Renal cortical epithelial cell (primary cell): ENCODE data around the gene HOXC6. TPM values are rescaled to one million over a fixed set of nuclear protein-coding genes. Genes with fewer than 3 reads are reported as not detected.
A peak's percentile ranks its signal among the peaks of the same experiment; 100 is the strongest.
"Not testable (repeated sequence)": the region's sequence is repeated elsewhere in the genome, so short reads cannot be mapped to it uniquely, and the experiment has no call there.

ENCODE experiments used
- DNase-seq: peaks from one replicate; pipeline ENCODE4 v3.0.0-alpha.2; 2011; ENCODE audit warnings: low read depth
- total RNA-seq: library from RNA; depleted of rRNA; stranded (reverse); fragments of >200 nt; gene quantifications from 2 replicates; pipeline ENCODE4 v1.2.3, GENCODE V29; 2014

The HOXC6 gene
- total RNA-seq, 1 donor from 2014 or later = 6.0 TPM

DNA sequence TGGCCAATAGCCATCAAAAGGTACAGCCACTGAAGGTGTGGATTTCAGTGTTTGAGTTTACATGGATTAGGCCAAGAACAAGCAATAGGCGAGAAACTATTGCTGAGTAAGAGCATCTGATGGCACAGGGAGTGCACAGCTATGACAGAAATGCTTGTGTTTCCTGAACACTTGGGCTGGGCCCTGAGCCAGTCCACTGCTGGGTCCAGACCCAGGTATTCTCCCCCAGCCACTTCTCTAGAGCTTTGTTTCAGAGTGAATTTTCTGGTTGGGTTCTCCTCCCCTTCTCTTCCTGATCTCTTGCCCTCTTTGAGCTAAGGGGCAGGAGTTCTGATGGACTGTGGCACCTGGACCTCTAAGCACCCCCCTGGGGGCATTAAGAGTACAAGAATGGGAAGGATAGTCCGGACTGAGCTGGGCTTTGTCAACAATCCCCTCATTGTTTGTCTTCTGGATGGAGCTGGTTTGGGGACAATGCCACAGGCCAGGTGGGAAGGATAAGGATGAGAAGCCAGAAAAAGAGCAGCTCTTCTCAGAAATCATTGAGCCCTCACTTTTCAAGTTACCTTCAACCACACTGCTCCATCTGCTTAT is 13.0 kb downstream of the HOXC6 start:
- no peak for DNase-seq

DNA sequence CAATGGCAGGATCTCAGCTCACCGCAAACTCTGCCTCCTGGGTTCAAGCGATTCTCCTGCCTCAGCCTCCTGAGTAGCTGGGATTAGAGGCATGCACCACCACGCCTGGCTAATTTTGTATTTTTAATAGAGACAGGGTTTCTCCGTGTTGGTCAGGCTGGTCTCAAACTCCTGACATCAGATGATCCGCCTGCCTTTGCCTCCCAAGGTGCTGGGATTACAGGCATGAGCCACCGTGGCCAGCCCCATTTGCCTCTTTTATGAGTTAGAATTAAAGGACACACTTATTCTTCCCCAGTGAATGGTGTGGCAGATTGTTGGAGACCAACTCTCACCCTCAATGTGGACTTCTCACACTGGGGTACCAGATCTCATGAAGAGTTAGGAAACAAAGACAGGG is 13.8 kb downstream of the HOXC6 start:
- not testable (repeated sequence) for DNase-seq

DNA sequence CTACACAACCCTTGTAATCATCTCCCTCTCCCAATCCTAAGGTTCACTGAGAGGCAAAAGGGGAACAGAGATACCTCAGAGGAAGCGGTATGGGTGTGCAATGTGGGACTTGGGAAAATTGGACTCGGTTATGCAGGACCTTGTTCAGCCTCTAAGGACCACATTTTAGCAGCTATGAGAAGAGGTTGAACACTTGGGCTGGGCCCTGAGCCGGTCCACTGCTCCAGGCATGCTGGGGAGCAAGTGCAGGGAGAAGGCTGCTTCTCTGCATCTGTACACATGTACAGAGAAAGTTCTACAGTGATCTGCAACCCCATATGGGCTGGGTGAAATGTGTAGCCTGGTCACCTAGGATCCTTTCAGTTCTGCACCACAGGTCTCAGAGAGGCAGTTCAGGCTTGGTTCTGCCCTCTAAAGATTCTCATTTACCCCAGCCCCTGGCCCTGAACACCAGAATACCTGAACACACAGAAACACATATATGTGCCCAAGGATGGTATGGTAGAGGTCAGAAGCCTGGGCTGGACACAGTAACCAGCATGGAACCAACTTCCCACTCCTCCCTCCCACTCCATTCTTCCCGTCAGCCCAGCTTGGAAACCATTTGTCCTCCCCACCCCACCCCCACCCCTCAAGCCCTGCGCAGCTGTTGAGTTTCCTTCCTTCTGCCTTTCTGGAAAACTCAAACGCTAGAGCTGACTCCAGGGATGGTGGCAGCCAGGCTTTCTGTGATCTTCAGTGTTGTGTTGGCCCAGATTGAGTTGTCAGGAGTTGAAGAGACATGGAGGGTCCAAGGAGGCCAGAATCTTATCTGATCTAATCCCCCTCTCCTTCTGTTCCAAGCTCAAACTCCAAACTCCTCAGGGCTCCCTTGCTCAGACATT is 15.0 kb downstream of the HOXC6 start:
- DNase-seq = no peak

DNA sequence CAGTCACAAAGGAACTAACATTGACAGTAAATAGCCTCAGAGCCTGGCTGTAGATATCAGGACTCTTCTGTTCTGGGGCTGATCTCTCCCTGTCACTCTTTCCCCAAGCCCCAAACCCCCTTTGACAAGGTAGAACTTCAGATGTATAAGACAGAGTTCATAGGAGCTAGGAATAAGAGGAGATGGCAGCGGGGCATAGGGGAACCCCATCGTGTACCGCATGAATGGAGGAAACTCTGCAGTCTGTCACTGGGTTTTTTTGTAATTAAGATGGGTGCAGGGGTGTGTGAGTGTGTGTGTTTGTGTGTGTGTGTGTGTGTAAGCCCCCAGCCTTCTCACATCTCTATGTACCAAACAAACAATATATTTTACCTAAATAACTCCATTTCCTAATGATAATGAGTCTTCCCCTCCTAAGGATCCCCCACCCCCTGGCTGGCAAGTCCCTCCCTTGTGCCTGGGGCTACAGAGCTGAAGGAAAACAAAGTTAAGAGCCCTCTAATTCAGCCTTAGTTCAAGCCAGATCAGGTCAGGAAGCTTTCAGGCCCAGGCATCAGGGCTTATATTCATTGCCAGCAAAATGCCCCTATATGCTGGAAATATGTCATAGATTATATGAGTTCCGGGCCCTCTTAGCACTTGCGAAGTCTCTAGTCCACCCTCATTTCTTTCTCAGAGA is 16.3 kb downstream of the HOXC6 start:
- DNase-seq = no peak

DNA sequence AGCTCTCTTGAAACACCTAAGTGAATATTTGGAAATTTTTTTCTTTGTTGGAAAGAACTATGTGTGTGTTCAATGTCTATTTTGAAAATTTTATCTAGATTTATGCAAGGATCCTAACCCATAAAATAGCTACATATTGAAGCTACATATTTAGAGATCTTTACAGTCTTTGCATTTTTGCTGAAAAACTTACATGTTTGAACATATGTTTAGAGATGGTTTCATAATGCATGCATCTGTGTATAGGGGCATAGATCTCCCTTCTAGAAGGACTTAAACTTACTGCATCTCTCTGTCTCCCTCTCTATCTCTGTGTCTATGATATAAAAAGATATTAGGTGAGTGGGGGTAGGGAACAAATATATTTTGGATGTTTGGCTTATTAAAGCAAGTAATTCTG is 17.2 kb downstream of the HOXC6 start:
- no peak for DNase-seq

DNA sequence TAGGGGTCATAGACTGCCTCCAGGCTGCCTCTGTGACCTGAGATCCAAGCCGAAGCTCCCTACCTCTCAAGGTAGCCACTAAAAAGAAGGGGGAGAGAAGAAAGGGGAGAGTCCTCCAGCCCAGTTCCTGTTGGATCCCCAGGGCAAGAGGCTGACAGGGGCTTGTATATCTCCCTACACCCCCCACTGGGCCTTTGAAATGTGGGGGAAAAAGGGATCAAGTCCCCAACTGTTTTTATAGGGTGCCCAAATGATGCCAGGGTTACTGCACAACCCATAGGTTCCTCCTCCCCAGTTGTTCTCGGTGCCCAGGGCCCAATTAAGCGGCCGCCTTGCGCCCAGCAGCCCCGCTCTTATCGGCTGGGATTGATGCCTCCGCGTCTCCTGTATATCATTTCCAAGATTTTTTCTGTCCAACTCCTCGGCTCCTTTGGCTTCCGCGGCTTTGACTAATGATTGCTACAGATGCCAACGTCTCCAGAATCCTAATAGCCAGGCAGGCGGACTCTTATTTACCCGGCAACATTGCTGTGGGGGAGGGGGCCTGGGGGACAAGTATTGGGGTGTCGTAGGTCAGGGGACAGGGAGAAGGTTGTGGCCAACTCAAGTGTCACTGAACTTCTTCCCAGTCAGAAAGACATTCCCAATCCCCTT is 17.8 kb downstream of the HOXC6 start:
- DNase-seq = no peak

DNA sequence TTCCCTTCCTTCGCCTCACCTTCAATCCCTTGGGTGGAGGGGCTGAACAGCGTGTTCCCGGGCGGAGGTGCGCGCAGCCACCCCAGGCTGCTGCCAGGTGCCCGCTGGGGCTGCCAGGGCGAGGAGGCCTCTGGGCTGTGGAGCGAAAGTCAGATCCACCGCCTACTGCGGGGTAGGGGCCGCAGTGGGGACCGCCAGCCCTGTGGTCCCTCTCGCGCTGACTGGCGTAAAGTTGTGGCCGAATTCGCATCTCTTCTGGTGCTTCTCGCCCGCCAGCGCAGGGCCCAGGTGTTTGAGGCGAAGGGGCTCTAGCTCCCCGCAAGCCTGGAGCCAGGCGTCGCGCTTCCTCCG is 18.5 kb downstream of the HOXC6 start:
- DNase-seq = no peak

DNA sequence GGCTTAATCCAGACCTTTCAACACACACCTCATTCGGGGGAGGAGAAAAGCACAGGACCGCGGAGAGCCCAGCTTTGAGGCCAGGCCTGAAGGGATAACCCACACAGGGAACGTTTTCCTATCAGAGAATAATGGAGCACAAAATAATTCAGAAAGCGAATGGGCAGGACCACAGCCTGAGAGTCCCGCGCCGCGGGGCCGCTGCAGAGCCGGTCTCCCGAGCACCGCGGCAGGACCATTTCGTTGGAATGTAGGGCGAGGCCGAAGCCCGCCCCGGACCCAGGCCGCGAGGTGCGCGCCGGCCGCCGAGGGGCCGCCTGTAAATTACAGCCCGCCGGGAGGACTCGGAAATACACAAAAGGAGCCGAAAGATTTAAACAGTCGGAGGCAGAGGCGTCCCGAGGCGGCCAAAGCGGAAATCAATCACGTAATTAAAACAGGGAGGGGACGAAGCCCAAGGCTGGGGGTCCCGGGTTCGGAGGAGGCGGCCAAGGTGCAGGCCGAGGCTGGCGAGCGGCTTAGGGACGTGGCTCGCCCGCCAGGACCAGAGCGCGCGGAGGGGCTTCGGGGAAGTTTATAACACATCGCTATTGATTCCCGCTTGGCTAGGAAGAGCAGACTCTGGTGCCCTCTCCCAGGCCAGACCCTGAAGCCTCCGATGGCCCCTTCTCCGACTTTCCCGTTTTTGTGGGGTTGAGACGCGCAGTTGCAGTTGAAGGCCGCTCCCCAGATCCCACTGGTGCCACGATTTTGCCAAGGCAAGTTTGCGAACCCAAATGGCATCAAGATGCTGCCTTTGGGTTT is 19.1 kb downstream of the HOXC6 start:
- DNase-seq = no peak

DNA sequence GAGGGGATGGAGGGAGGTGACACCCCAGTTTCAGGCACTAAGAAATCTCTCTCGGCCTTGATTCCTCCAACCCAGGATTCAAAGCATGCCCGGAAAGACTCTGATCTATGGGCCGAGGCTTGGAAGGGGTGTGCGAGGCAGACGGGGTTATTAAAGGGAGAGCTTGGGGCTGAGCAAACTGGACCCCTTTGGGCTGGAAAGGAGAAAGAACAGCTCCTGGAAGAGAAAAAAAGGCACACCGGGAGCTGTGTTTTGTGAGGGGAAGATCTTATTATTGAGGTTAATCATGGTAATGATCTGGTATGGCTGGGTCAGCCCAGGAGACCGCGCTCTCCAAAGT is 19.7 kb downstream of the HOXC6 start:
- no peak for DNase-seq

DNA sequence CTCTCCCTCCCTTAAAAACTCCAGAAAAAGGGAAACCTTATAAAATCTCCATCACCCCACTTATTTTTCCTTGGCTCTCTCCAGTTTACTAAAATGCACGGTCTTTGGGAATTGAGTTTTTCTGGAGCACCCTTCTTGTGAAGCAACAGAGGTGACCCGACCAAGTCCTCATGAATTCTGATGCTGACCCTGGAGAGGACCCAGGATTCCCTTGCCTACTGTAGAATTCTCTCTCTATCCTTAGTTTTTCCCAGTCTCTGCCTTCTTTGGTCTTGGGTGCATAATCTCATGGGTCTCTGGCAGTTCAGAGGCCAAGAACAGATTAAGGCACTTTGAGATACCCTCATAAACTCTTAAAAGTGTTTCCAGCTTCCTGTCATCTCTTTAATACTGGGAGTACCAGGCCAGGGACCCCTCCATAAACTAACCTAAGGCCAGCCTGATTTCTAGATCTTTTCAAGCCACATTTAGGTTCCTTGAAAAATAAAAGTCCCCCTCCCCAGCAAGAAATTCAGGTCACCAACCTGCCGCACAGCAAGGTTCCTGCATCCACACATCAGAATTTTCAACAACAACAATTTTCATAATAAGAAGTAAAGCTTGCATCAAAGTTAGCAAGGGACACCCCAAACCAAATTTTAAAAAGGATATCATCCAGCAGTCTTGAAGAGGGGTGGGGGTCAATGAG is 20.3 kb downstream of the HOXC6 start:
- no peak for DNase-seq

DNA sequence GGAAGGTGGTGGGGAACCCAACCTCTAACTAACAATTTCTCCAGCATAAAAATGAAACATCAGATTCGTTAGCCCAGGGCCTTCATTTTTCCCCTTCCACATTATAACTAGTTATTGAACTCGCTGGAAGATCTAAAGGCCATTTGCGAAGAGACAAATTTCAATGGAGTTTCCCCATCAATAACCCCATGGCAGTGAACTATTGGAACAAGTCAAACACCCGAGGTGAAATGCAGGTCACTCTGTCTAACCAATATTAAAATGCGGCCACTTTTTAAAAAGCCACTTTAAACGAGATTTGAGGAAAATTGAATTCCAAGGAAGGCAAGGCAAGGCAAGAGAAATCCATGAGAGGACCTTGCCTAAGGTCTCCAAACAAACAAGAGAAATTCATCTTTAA is 20.9 kb downstream of the HOXC6 start:
- no peak for DNase-seq

DNA sequence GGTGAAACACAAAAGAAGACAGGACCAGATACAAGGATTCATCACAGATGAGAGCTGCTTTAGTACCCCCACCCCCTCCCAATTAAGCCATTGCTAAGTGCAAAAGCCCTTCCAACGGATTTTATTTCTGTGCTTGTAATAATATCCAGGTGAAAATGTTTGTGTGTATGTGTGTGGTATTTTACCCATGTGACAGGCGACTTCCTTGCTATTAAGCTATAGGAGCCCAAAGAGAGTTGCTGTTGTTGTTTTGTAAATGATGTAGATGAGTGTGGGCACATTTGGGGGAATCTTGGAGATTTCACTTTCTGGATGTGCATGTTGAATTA is 22.2 kb downstream of the HOXC6 start:
- no peak for DNase-seq

DNA sequence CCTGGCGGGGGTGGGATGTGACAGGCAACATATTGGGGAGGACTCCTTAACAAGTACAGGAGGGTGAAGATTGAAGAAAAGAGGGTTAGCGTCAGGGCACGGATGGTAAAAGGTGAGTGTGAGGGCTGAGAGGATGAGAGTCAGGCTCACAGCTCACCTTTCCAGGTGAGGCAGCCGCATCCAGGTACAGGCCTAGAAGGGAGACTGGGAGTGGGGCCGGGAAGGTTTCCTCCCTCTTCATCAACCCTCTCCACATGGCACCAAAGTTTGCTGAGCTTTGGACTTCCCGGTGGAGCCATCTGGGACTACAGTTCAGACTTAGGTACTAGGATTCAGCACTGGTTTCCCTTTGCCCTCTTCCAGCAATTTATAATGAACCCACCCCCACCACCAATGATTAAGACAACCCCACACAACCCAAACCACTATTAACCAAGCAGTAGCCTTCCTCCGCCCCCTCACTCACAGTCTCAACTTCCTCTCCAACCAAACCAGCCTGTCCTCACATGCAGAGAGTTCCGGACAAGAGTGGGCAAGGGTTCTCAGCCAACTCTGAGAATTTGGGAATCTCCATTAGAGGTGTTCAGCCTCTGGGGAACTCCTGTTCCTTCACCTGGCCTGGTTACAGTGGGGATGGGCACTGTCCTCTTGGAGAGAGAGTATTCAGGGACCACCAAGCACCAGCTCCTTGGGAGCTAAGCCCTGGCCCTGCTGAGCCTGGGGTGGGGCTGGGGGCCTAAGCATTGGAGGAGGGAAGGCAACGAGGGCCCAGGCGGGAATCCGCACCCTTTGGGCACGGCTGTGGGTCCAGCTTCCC is 23.0 kb downstream of the HOXC6 start:
- DNase-seq = peak; percentile 31

DNA sequence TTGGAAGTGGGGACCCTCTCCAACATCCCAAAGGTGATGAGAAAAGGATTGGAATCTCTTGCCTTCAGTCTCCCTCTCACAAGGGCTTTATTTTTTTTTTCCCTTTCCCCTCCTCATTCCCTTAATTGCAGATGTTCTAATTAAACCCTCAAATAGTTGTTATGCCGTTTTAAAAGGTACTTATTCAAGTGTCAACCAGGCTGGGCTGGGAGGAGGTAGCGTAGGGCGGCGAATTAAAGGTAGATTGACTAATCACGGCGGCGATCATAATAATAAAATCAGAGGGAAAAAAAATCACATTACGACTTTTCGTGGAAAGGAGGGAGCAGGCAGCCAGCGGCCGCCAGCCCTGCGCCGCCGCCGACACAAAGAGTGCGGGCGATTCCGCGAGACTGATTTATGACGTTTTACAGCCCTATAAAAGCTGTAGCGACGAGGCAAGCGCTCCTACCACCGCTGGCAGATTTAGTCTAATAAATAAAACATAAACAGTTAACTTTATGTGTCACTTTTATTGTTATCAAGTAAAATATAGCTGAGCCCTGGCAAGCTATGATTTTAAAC is 23.7 kb downstream of the HOXC6 start:
- DNase-seq = no peak

DNA sequence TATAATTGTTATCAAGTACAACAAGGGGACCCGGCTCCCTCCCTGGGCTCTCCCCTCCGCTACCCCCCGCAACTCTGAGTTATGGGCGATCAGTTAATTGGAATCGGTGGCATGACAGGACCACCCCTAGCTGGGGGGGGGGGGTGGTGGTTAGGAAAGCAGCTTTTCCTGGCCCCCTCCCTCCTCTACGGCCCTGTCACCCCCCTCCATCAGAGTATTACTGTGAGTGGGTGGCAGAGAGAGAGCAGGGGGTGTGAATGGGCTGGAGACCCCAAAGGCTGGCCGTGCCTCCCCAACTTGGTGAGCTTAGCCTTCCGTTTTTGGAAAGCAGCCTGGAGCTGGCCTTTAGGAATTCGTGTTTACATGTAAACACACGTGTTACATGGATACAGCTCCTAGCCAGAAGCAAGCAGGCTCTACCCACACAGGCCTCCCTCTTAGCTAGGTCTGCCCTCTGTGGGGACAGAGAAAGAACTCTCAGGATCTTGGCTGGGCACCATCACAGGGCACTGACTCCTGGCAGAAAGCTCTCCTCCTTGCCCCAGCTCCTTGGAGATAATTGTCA is 24.3 kb downstream of the HOXC6 start:
- DNase-seq = peak; percentile 62

DNA sequence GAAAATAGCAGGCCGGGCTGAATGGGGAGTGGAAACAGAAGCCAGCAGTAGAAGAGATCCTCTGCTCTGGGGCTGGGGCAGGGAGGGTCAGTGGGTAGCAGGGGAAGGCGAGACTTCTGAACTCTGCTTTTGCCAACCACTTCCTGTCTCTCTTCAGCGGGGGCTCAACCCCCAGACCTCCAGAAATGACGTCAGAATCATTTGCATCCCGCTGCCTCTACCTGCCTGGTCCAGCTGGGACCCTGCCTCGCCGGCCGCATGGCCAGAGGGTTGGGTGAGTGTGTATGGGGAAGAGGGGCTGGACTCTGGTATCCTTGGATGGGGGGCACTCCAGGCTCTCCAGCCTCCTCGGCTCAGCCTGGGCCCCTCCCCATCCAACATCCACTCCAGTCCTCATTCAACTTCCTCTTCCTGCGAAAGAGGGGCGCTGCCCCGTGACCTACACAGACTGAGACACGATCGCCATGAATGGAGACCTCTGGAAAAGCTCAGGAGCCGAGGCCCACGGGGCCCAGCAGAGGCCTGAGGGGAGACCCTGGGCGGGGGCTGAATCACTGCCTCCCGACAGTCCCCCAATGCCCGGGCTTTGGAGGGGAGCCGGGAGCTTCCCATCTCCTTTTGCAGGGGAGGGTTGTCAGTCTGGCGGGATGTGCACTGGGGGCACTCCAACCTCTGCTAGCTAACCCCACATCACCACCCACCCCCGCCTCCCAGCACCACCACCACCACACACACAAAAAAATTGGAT is 24.9 kb downstream of the HOXC6 start:
- no peak for DNase-seq

DNA sequence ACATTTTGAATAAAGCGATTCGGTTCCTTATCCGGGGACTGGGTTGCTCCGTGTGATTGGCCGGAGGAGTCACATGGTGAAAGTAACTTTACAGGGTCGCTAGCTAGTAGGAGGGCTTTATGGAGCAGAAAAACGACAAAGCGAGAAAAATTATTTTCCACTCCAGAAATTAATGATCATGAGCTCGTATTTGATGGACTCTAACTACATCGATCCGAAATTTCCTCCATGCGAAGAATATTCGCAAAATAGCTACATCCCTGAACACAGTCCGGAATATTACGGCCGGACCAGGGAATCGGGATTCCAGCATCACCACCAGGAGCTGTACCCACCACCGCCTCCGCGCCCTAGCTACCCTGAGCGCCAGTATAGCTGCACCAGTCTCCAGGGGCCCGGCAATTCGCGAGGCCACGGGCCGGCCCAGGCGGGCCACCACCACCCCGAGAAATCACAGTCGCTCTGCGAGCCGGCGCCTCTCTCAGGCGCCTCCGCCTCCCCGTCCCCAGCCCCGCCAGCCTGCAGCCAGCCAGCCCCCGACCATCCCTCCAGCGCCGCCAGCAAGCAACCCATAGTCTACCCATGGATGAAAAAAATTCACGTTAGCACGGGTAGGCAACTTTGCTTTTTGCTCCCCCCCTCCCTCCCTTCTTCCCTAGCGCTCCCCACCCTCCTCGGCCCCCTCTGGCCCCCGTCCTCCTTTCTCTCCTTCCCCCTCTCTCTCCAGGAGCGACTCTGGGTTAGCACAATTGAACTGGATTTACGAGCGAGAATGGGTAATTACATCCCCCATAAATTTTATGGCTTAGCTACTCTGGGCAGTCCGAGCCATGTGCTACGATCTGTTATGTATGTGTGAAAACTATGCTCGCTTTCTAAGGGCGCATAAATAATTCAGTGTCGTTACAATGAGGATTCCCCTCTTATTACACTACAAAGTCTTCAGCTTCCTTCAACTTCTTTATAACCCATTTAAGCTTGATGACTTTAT is 25.8 kb downstream of the HOXC6 start, which contains the start of gene HOXC4:
HOXC4 (plus strand) TSS at position 85 of the 991 bp plus-strand sequence; CDS start at position 173, 88 bp downstream.
- peak; percentile 48 for DNase-seq
